ENCODE measurements around the gene PDZD2. TPM values are rescaled to one million over a fixed set of nuclear protein-coding genes. Genes with fewer than 3 reads are reported as not detected.

Gene PDZD2
- total RNA-seq, 2 donors from 2014 or later: 6.6 to 14.6 TPM

DNA sequence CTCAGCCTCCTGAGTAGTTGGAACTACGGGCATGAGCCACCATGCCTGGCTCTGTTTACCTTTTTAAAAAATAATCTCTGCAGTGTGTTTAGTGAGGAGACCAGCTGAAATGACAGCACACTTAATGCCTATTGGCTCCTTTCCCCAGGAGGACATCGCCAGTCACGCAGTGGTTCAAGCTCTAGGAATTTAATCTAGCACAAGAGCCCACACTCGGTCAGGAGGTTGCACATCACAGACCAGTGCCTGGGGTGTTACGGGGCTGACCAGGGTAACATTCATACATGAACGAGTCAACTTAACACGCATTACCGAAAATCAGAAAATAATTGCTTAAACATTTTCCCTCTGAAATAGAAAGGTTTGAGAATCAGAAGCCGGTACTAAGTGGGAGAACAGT, 318.2 kb downstream of the PDZD2 start:
- Mint-ChIP-seq H3K36me3 (ENCODE audit: low read depth) (no peaks in the 10 kb centered on the region), H3K27me3 (ENCODE audit: insufficient read depth) (peaks cover 16% of the 10 kb centered on the region), H3K27ac (no peak overlapping the region), H3K4me3 (no peak overlapping the region), H3K9me3 (no peaks in the 10 kb centered on the region), H3K4me1 (peaks cover 10% of the 10 kb centered on the region)
- H3K27ac ChIP-seq (ENCODE audit: low read depth, low read length): no peak overlapping the region
- no peak overlapping the region for H3K9ac ChIP-seq (ENCODE audit: extremely low read depth, low read length, poor library complexity, severe bottlenecking)
- H3K4me1 ChIP-seq (ENCODE audit: control insufficient read depth, insufficient read depth, low read length): no peaks in the 10 kb centered on the region
- H3K4me3 ChIP-seq (ENCODE audit: low read length): no peak overlapping the region
- TF ChIP-seq, protein P1, sequence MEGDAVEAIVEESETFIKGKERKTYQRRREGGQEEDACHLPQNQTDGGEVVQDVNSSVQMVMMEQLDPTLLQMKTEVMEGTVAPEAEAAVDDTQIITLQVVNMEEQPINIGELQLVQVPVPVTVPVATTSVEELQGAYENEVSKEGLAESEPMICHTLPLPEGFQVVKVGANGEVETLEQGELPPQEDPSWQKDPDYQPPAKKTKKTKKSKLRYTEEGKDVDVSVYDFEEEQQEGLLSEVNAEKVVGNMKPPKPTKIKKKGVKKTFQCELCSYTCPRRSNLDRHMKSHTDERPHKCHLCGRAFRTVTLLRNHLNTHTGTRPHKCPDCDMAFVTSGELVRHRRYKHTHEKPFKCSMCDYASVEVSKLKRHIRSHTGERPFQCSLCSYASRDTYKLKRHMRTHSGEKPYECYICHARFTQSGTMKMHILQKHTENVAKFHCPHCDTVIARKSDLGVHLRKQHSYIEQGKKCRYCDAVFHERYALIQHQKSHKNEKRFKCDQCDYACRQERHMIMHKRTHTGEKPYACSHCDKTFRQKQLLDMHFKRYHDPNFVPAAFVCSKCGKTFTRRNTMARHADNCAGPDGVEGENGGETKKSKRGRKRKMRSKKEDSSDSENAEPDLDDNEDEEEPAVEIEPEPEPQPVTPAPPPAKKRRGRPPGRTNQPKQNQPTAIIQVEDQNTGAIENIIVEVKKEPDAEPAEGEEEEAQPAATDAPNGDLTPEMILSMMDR (conservative IDR thresholded peaks at IDR 0.05): no peak
- H3K9me3 ChIP-seq (ENCODE audit: control insufficient read depth, low read length): no peaks in the 10 kb centered on the region
- H3K36me3 ChIP-seq (ENCODE audit: control insufficient read depth, insufficient read depth, low read length): no peaks in the 10 kb centered on the region
- DNase-seq: no peak
- WGBS, 2 experiments (ENCODE audit: insufficient coverage in 1 of 2, insufficient read length in 1 of 2): 95 to 96% methylated on average over 8 to 9 of the region's 9 CpGs
- peaks cover 22% of the 10 kb centered on the region for H3K27me3 ChIP-seq (ENCODE audit: control insufficient read depth, insufficient read depth, low read length, poor library complexity, severe bottlenecking)

DNA sequence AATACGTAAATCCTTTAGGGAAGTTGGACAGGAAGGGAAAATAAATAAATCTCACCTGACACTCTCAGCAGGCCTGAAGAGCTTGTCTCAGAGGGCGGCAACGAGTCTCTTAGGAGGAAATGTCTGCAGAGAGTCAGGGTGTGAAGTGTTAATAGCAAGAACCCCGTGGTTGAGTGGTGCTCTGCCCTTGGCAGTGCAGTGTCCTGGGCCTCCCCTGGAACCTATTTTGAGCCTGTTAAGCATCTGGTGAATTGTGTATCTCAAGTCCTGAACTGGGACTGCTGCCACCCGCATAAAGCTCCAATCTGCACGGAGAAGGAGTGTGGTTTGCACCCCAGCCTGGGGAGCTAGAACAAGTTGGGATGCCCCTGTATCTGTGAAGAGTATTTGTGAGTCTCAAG, 323.4 kb downstream of the PDZD2 start:
- H3K36me3 ChIP-seq (ENCODE audit: control insufficient read depth, insufficient read depth, low read length): no peaks in the 10 kb centered on the region
- H3K27ac ChIP-seq (ENCODE audit: low read depth, low read length): no peak overlapping the region
- H3K9me3 ChIP-seq (ENCODE audit: control insufficient read depth, low read length): no peaks in the 10 kb centered on the region
- Mint-ChIP-seq H3K9me3 (no peaks in the 10 kb centered on the region), H3K36me3 (ENCODE audit: low read depth) (no peaks in the 10 kb centered on the region), H3K4me3 (no peak overlapping the region), H3K4me1 (peaks cover 24% of the 10 kb centered on the region), H3K27me3 (ENCODE audit: insufficient read depth) (peaks cover 15% of the 10 kb centered on the region), H3K27ac (no peak overlapping the region)
- H3K4me1 ChIP-seq (ENCODE audit: control insufficient read depth, insufficient read depth, low read length): no peaks in the 10 kb centered on the region
- peaks cover 26% of the 10 kb centered on the region for H3K27me3 ChIP-seq (ENCODE audit: control insufficient read depth, insufficient read depth, low read length, poor library complexity, severe bottlenecking)
- no peak overlapping the region for H3K9ac ChIP-seq (ENCODE audit: extremely low read depth, low read length, poor library complexity, severe bottlenecking)
- DNase-seq: peak; percentile 66
- WGBS, 2 experiments (ENCODE audit: insufficient coverage in 1 of 2, insufficient read length in 1 of 2): 35 to 72% methylated on average over 2 to 6 of the region's 6 CpGs
- no peak overlapping the region for H3K4me3 ChIP-seq (ENCODE audit: low read length)
- TF ChIP-seq, protein P1 (conservative IDR thresholded peaks at IDR 0.05): no peak

DNA sequence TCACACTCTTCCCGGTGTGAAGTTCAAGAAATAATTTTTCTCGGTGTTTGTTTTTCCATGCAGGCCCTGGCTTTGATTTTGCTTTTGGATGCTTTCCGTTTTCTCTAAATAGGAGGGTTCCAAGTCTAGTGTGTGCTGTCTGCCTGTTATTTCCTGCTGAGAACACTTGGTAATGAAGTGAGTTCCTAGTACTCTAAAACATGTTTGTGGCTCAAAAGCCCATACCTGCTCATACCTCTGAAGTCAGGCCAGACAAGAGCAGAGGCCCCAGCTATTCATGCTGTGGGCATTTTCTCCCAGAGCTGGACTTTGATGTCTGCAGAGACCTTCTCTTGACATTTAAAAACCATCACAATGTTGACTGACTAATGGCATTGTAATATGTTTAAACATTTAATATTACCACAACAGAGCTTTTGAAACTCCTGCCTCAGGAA, 324.0 kb downstream of the PDZD2 start:
- H3K36me3 Mint-ChIP-seq (ENCODE audit: low read depth): no peaks in the 10 kb centered on the region
- H3K4me1 ChIP-seq (ENCODE audit: control insufficient read depth, insufficient read depth, low read length): no peaks in the 10 kb centered on the region
- no peak overlapping the region for H3K27ac Mint-ChIP-seq
- no peak overlapping the region for H3K27ac ChIP-seq (ENCODE audit: low read depth, low read length)
- no peaks in the 10 kb centered on the region for H3K9me3 ChIP-seq (ENCODE audit: control insufficient read depth, low read length)
- 89 to 94% methylated on average over 3 of the region's 3 CpGs for WGBS, 2 experiments (ENCODE audit: insufficient coverage in 1 of 2, insufficient read length in 1 of 2)
- H3K4me1 Mint-ChIP-seq: peaks cover 24% of the 10 kb centered on the region
- H3K27me3 ChIP-seq (ENCODE audit: control insufficient read depth, insufficient read depth, low read length, poor library complexity, severe bottlenecking): peaks cover 21% of the 10 kb centered on the region
- H3K9me3 Mint-ChIP-seq: no peaks in the 10 kb centered on the region
- no peaks in the 10 kb centered on the region for H3K36me3 ChIP-seq (ENCODE audit: control insufficient read depth, insufficient read depth, low read length)
- TF ChIP-seq, protein P1 (conservative IDR thresholded peaks at IDR 0.05): no peak
- no peak overlapping the region for H3K4me3 ChIP-seq (ENCODE audit: low read length)
- DNase-seq: no peak
- H3K27me3 Mint-ChIP-seq (ENCODE audit: insufficient read depth): peaks cover 15% of the 10 kb centered on the region
- no peak overlapping the region for H3K9ac ChIP-seq (ENCODE audit: extremely low read depth, low read length, poor library complexity, severe bottlenecking)
- H3K4me3 Mint-ChIP-seq: no peak overlapping the region
